HPDE6-E6E7 (cell line): ENCODE measurements around the gene EPS15.
"Not testable (repeated sequence)": the region's sequence is repeated elsewhere in the genome, so short reads cannot be mapped to it uniquely, and the experiment has no call there.

Experiments
- DNase-seq: peaks from one replicate; pipeline ENCODE4 v3.0.0; 2011; ENCODE audit warnings: missing footprints; ENCODE audit errors: extremely low spot score

The EPS15 gene

DNA sequence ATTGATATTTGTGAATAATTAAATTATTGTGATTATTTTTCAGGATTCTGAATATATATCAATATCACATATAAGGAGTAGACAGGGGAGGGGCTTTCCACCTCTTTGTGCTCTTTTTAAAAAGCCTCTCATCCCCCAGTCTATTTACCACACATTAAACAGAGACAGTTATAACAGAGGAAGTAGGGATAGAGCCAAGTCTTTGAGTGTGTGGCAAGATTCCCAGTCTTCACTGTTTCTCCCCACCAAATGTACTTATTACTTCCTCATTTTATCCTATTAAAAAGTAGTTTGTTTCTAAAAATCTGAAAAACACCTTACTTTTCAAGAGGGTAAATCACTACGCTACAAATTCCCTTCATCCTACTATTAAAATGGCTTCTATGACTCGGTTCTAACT lies 46.7 kb downstream of the EPS15 start:
- DNase-seq = no peak

DNA sequence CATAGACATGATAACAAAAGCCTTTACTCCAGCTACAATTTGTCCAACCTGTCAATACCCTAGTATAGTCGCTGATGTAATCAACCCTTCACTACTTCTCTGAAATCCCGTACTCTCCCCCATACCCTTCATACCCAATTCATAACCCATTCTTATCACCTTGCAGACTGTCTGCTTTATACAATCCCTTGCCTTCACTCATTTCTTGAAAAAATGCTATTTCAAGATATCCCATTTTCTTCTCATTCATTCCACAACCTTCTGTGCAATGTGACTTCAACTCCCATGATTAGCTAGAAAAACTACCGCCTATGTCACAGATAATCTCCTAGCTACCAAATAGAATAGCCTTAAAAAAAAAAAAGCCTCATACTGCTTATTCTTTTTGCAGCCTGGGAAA lies 49.5 kb downstream of the EPS15 start:
- DNase-seq = no peak

DNA sequence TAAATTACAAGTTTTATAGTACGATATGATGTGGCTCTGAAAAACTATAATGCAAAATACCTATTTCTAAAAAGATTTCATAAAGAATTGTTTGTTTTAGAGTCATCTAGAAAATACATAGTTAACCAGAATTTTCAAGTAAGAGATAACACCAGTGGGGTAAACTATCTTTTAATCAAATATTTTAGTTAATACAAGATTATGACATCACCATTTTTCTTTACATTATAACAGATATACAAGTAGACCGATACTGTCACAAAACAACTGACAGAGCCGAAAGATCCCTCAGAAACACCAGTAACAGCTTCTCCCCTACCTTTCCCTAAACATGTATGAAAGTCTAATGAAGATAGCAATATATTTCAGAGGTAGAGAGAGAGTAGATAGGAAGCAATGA lies 54.2 kb downstream of the EPS15 start:
- no peak for DNase-seq

DNA sequence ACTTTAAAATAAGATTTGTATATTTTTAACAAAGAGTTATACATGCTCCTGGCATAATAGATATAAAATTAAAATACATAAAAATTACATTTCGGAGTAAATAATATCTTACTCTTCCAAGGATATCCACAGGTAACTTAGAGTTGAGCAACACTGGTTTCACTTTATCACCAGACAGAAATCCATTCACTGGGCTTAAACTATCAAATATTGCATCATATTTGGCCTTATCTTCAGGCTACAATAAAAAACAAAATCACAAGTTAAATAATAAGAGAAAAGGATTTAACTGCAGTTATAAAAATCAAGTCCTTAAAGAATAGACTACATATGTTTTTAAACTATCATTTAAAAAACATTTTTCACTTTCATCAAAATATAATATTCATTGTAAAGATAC lies 55.5 kb downstream of the EPS15 start:
- DNase-seq = no peak

DNA sequence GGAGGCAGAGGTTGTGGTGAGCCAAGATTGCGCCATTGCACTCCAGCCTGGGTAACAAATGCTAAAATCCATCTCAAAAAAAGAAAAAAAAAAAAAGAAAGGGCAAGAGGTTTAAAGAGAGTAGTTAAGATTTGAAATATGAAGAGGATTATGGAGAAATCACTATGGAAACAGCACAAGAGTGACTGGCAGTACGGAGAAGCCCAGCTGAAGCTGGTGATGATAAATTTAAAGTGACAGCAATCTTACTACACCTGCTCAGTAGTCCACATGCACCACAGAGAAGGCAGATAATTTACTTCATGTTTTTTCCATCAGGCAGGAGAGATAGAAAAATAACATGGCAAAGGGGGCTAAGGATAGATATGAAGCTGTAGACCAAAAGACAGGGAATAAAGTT lies 56.8 kb downstream of the EPS15 start:
- not testable (repeated sequence) for DNase-seq

DNA sequence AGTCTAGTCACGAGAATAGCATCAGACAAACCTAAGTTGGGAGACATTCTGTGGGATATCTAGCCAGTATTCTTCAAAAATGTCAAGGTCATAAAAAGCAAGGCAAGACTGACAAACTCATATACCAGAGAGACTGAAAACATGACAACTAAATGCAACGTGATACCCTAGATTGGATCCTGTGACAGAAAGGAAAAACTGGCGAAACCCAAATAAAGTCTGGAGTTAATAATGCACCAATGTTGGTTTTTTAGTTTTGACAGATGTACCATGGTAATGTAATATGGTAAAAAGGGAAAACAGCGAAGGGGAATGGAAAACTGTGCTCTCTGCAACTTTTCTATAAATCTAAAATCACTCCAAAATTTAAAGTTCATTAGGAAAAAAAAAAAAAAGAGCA lies 64.5 kb downstream of the EPS15 start:
- no peak for DNase-seq

DNA sequence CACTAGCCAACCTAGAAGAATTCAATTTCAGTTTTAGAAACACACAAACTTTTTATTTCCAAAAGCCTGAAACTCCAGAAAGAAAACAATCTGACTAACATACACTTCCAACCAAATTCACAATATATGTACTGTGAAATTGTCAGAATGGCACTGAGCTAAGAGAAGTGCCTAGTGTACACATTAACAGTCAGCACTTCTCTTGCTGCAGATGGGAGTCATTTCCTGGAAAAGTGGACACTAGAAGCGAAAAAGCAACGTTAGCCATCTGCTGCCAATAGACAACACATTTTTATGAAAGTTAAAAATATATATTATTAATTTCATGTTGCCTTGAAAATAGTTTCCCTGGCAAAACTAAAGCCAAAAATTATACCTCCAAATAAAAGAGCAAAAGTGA lies 66.1 kb downstream of the EPS15 start:
- no peak for DNase-seq

DNA sequence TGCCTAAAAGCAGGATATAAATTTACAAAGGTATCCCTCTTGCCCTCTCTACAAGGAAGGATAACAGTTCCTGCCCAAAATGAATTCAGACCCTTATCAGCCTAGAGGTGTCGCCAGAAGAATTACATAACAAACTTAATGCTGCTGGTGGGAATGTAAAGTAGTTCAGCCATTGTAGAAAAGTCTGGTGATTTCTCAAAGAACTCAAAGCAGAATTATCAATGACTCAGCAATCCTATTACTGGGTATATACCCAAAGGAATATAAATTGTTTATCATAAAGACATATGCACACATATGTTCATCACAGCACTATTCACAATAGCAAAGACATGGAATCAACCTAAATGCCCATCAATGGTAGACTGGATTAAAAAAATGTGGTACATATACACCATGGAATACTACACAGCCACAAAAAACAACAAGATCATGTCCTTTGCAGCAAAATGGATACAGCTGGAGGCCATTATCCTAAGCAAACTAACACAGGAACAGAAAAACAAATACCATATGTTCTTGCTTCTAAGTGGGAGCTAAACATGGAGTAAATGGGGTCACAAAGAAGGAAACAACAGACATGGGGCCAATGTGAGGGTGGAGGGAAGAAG lies 70.1 kb downstream of the EPS15 start:
- not testable (repeated sequence) for DNase-seq

DNA sequence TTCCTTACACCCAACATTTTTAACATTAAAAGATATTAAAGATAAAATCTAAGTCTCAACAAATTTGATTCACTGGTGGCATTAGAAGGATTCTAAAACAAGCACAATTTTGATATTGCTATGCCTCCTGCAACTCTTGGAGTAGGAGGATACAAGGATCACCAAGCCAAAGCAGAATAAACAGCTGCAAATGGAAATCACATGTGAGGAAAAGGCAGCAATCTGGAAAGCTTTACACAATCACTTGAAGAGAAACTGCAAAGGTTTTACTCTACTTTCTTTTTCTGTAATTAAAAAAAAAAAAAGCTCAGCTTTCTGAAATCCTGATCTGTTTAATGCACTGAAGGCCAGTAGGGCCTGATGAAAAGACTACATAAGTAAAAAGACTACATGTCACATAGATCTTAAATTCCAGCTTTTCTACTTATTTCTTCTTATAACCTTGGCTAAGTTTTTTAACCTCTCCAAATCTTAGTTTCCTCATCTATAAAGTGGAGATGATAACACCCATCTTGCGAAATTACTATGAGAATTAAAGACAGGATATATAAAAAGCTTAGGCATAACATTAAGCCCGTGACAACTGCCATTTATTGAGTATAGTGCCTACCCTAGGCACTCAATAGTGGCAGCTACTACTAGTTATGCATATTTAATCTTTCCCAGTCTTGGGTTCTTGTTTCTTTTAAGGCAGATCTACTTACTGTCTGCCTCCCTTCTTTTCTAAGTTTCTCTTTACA lies 73.5 kb downstream of the EPS15 start:
- DNase-seq = no peak

DNA sequence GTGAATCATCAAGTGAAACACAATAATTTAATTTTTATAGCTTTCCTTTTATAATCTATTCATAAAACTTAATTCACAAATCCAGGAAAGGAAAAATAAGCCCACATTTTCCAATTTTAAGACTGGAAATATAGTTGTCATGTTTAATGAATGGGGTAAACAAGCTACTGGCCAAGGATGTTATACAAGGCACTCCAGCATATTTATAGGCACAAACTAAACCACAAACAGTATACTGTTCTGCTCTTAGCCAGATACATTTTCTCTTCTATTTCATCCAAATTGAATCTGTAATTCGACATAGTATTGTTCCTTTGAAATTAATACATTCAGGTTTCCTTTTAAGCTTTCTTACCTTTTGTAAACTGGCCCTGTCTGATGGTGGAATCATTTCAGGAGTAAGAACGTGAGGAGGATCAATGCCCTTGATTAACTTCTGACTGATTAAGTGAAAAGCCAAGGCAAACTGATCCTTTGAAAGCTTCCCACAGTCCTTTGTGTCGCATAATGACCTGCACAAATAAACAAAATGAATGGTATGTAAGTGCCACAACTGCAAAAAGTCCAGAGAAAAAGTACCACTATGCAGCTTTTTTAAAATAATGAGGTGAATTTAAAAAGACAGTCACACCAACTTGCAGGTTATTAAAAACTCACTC lies 74.4 kb downstream of the EPS15 start:
- DNase-seq = no peak

DNA sequence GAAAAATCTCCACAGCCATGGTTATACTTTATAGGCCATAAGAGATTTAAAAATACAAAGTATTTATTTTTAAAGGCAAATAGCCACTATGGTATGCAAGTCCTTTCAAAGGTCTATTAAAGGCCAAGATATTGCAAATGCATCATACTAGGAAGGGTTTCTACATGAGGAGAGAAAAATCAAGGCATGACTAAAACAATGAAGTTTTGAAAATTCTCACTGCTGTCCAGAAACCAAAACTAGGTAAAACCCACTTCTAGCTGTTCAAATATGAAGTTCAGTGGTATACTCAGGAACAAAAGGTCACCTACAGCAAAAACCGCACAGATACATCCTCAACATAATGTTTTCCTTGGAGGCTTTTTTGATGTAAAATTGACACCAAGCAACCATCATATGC lies 75.0 kb downstream of the EPS15 start:
- no peak for DNase-seq

DNA sequence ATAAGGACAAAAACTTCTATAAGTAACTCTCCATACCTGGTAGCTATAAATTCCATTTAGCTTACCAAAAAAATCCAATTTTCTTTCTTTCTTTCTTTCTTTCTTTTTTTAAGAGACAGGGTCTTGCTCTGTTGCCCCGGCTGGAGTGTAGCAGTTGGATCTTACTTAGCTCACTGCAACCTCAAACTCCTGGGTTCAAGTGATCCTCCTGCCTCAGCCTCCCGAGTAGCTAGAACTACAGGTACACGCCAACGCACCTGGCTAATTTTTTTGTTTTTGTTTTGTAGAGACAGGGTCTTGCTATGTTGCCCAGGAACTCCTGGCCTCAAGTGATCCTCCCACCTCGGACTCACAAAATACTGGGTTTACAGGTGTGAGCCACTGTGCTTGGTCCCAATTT lies 75.5 kb downstream of the EPS15 start:
- no peak for DNase-seq

DNA sequence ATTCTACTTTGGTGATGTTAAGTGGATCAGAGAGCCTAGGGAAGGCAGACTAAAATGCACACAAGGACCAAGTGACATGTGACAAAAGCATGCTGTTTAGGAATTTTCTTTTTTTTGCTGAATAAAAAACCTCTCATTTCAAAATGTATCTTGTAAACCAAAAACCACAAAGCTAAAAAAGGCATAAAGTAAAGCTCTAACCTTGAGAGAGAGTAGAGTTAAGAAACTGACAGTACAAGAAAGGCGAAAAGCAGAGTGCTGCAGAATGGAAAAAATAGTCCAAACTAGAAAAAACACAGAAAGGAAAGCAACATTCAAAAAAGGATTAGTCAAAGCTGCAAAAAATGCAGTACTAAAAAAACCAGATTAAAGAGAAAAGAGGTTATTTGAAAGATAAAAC lies 76.5 kb downstream of the EPS15 start:
- DNase-seq = no peak

DNA sequence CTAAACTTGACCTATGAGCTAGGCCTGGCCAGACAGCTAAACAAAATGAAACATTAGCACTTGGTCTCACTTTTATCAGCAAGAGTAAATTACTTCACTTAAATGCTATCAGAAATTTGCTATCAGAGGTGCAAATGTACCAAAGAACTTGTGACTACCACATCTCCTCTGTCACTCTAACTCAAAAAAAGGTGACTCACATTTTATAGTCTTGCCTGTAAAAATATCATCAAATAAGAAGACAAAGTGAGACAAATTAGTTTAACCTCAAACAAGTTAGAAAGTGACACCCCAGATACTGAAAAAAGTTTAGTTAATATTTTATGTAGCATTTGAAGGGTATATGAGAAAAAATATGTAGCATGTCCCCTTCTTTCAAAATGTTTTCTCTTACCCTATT lies 76.9 kb downstream of the EPS15 start:
- no peak for DNase-seq

DNA sequence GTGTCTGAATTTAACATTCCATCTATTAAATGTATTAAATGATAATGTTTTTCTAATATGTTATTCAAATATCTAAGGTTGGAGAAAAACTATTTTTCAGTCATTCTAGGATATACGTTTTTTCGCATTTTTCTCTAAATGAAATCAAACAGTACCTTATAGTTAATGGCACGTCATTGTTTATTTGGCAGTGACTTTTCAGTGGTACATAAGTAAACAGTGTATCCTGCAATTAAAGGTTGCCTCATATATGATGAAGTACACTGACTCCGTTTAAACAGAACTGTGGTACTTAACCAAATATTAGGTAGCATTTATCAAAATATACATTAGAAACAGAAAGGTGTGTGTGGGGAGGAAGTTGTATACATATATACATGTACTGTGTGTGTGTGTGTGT lies 79.2 kb downstream of the EPS15 start:
- no peak for DNase-seq

DNA sequence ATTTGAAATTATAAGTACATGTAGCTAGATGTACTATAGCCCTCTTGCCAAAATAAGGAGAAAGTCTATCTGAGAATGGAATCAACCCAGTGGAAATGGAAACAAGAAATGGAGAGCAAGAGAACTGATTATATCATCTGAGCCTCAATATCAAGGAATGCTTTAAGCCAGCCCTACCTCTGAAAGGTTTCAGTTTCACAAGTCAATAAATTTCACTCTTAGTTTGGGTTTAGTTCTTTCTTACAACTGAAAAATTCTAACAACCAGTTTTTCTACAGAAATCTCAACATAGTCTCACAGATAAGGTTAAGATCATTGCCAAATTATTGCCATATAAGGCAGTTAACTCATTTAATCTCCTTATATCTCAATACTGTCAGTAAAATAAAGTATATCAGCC lies 80.0 kb downstream of the EPS15 start:
- DNase-seq = no peak

DNA sequence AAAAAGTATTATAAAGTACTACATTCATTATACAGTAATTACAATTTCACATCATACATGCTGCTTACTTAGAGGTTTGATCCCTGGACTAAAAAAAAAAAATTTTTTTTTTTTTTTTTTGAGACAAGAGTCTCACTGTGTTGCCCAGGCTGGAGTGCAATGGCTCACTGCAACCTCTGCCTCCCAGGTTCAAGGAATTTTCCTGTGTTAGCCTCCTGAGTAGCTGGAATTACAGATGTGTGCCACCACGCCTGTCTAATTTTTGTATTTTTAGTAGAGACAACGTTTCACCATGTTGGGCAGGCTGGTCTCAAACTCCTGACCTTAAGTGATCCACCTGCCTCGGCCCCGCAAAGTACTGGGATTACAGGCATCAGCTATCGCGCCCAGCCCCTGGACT lies 81.7 kb downstream of the EPS15 start:
- not testable (repeated sequence) for DNase-seq

DNA sequence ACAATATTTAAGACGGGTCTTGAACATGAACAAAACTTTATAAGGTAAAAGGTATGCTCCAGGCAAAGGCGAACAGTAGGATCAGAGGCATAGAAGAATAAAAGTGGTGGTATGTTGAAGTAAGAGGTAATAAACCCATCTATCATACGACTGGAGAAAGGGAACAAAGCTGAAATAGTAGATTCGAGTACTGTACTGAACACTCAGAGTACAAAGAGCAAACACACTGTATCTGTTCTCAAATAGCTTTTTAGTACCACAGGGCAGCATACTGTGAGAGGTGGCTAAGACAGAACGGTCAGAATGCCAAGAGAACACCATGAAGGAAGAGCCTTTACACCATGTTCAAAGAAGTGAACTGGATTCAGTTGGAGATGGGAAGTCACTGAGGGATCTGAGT lies 83.2 kb downstream of the EPS15 start:
- DNase-seq = no peak

DNA sequence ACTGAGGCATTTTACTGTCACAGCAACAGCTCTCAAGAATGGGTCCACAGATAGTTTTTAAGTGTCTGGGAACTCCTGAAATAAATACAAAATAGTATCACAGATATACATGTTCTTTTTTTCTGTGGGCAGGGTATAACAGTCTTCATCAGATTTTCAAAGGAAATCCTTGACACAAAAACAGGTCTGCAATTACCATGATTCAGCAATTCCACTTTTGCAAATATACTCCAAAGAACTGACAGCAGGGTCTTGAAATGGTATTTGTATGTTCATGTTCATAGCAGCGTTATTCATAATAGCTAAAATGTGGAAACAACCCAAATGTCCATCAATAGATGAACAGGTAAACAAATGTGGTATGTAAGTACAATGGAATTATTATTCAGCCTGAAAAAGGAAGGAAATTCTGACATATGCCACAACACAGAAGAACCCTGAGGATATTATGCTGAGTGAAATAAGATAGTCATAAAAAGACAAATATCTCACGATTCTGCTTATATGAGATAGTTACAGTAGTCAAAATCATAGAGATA lies 85.0 kb downstream of the EPS15 start:
- no peak for DNase-seq

DNA sequence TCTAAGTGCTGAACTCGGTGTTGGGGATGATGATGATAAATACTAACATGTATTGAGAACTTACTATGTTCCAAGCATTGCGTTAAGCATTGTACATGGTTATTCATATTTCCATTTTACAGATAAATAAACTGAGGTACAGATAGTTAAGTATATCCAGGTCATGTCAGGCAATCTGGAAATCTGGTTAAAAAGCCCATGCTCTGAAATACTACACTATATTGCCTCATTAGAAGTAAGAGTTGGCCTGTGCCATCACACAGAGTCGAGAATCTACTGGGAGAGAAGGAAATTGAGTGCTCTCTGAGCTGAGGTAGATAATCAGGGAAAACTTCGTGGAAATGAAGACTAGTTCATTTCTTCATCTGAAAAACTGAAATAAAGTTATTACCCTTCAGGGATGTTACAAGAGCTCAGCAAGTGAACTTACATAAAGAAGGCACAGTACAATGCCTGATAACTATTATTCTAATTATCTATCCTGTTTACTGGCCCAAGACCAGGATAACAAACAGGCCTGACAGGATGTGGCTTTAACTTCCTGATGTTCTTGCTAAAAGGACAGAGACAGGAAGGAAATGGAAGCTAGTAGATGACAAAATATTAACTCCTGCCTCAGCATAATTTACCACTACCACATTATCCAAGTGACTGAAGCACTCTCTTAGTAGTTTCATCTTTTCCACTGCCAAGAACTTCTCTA lies 85.6 kb downstream of the EPS15 start:
- no peak for DNase-seq

DNA sequence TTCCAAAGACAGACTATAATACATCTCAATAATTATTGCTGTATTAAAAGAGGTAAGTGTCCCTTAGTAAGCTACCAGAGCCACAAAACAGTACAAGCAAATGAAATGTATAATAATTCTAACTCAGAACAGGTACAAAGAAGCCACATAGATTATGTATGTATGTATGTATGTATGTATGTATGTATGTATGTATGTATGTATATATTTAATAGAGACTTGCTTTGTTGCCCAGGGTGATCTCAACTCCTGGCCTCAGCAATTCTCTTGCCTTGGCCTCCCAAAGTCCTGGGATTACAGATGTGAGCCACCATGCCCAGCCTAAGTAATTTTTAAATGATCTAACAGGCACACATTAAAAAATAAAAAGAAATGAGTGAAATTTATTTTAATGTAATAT lies 86.9 kb downstream of the EPS15 start:
- DNase-seq = no peak

DNA sequence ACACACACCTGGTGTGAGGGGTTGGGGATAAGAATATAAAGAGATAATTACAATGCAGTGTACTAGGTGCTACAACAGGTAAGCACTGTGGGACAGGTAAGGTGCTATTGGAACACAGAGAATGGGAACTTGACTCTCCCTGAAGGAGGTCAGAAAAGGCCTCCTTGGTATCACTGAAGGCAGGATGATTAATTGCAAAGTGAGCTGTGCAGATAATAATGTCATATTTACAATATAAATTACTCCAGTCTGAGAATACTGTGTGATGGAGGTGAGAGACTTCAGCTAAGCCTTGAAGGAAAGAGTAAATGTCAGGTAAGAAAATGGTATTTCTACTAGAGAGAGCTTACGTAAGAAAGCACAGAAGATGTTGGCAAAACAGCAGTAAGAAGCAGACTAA lies 91.6 kb downstream of the EPS15 start:
- no peak for DNase-seq
